CD4-positive, CD25-positive, alpha-beta regulatory T cell (primary cell): Measurements from ENCODE around the gene NEDD8. TPM values are rescaled to one million over a fixed set of nuclear protein-coding genes. Genes with fewer than 3 reads are reported as not detected.

Experiments
- ATAC-seq, 2 donors: fragments of 150-1000 bp; cut with Tn5 transposase; one replicate each; pipeline ENCODE4 v1.10.0; 2021; ENCODE audit warnings: low read depth in 2 of 2, moderate number of reproducible peaks in 2 of 2, moderate library complexity in 1 of 2
- DNase-seq, 3 donors: peaks; one replicate each; pipeline versions ENCODE4 v3.0.0 to v3.0.0-alpha.2; 2012 to 2022; ENCODE audit warnings: mixed read lengths in 1 of 3
- H3K27ac ChIP-seq: one replicate; pipeline ENCODE4 v1.7.0; 2013; ENCODE audit warnings: mild to moderate bottlenecking, low read length; ENCODE audit not compliant: insufficient read depth, poor library complexity, severe bottlenecking
- H3K27me3 ChIP-seq: one replicate; pipeline ENCODE4 v1.7.0; 2013; ENCODE audit warnings: low read length; ENCODE audit not compliant: control insufficient read depth, insufficient read depth
- H3K36me3 ChIP-seq: one replicate; pipeline ENCODE4 v1.7.0; 2013; ENCODE audit warnings: mild to moderate bottlenecking, low read length, moderate library complexity; ENCODE audit not compliant: control insufficient read depth, insufficient read depth
- H3K4me1 ChIP-seq: 2 replicates; pipeline ENCODE4 v1.7.0; 2013; ENCODE audit warnings: mild to moderate bottlenecking, low read length; ENCODE audit not compliant: insufficient read depth, control insufficient read depth, poor library complexity, severe bottlenecking
- H3K4me3 ChIP-seq: one replicate; pipeline ENCODE4 v1.7.0; 2013; ENCODE audit warnings: low read depth, mild to moderate bottlenecking, low read length, moderate library complexity
- H3K9me3 ChIP-seq, 2 experiments: 1 replicate in 1 of 2; 2 replicates in 1 of 2; pipeline ENCODE4 v1.7.0; 2013; ENCODE audit warnings: low read length in 2 of 2, mild to moderate bottlenecking in 1 of 2, moderate library complexity in 1 of 2; ENCODE audit not compliant: control insufficient read depth in 2 of 2
- H3K27ac Mint-ChIP-seq, 3 donors: one replicate each; pipeline ENCODE4 v1.8.0; 2020 to 2022; ENCODE audit warnings: mild to moderate bottlenecking in 3 of 3, mixed read lengths in 3 of 3, moderate library complexity in 2 of 3
- H3K27me3 Mint-ChIP-seq: one replicate; pipeline ENCODE4 v1.8.0; 2022; ENCODE audit warnings: mild to moderate bottlenecking, mixed read lengths
- H3K36me3 Mint-ChIP-seq: one replicate; pipeline ENCODE4 v1.8.0; 2020; ENCODE audit warnings: mixed read lengths
- H3K4me1 Mint-ChIP-seq, 4 donors: one replicate each; pipeline ENCODE4 v1.8.0; 2020 to 2022; ENCODE audit warnings: mixed read lengths in 4 of 4, mild to moderate bottlenecking in 1 of 4
- H3K4me3 Mint-ChIP-seq, 4 donors: one replicate each; pipeline ENCODE4 v1.8.0; 2020 to 2022; ENCODE audit warnings: mild to moderate bottlenecking in 4 of 4, mixed read lengths in 4 of 4, moderate library complexity in 3 of 4
- H3K9me3 Mint-ChIP-seq, 7 donors: one replicate each; pipeline ENCODE4 v1.8.0; 2020 to 2022; ENCODE audit warnings: mixed read lengths in 7 of 7, mild to moderate bottlenecking in 3 of 7, moderate library complexity in 2 of 7
- polyA plus RNA-seq, 4 donors: library from polyadenylated mRNA; unstranded; fragments of 300-500 nt; fragmentation: Illumina TruSeq; gene quantifications; one replicate each; pipeline ENCODE4 v1.2.3, GENCODE V29; 2021
- total RNA-seq: library from RNA; stranded (reverse); gene quantifications from one replicate; pipeline ENCODE4 v1.2.3, GENCODE V29; 2022

The NEDD8 gene
- total and polyA plus RNA-seq, 5 donors from 2014 or later = 89.1 to 440 (median 345) TPM

DNA sequence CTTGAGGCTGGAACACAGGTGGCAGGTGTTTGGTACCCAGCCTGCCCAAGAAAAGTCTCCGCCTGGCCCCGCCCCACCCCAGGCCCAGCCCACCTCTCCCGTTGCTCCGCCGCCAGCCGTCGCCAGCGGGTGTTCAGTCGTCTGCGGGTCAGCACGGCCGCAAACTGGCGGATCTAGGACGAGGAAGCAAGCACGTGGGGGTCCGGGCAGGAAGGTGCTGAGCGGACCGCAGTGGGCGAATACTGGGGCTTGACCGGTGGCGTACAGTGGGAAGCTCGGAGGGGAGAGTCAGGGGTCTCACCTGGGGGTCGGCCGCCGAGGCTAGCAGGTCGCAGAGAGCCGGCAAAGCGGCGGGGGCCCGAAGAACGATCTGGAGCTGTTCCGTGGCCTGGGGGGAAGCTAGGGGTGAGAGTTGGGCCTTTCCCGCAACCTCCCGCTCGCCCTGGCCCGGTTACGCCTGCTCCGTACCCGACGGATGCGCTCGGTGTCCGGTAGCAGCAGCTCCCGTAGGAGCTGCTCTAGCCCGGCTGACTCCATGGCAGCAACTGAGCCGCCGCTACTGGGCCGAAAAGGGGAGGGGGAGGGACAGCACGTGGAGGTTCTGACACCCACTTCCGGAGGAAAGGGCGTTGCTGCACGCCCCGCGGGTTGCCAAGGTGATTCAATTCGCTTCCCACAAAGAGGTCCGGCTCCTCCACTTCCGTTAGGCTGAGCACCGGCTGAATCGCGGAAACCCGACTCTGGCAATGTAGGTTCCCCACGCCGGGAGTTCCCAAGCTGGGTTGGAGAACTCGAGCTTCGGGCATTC, 43.7 kb downstream of the NEDD8 start, which contains the start of gene IPO4:
Gene IPO4, minus strand, starts transcription at position 566 of the 808 bp plus-strand sequence. Its CDS starts 29 bp downstream, at position 537.
- peaks cover 22 to 48% (median 26%) of the 10 kb centered on the region in 4 donors for H3K4me1 Mint-ChIP-seq
- no peaks in the 10 kb centered on the region for H3K9me3 Mint-ChIP-seq
- ATAC-seq (peak; percentile 90 to 94), DNase-seq (peak; percentile 94 to 98 (median 94))
- H3K9me3 ChIP-seq = no peaks in the 10 kb centered on the region
- peak within 1 kb of the TSS; percentile 61 for H3K4me3 ChIP-seq
- peak within 1 kb of the TSS; percentile 79 for H3K27ac ChIP-seq
- H3K27ac Mint-ChIP-seq = peak within 1 kb of the TSS; percentile 88 to 95 (median 92)
- peaks cover 38% of the 10 kb centered on the region for H3K36me3 ChIP-seq
- H3K4me1 ChIP-seq = peaks cover 18% of the 10 kb centered on the region
- H3K36me3 Mint-ChIP-seq = peaks cover 9% of the 10 kb centered on the region
- no peaks in the 10 kb centered on the region for H3K27me3 ChIP-seq
- H3K27me3 Mint-ChIP-seq = peaks cover 5% of the 10 kb centered on the region
- peak within 1 kb of the TSS; percentile 90 to 98 (median 94) for H3K4me3 Mint-ChIP-seq

DNA sequence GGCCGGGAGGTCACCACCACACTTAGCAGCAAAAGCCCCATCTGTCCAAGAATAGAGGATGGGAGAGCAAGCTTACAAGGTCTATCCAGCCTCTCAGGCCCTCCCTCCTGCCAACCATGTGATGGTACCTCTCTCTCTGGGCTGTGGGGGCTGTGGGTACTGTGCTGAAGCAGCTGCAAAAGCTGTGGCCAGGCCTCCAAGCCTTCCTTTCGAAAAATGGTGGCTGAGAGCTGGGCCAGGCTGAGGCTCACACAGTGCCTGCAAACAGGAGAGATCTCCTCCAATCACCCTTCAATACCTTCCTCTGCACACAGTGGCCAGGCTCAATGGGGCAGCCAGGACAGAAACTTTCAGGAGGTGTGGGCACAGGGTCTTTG, 44.6 kb downstream of the NEDD8 start:
- H3K4me1 ChIP-seq = peaks cover 18% of the 10 kb centered on the region
- H3K4me1 Mint-ChIP-seq = peaks cover 21 to 42% (median 24%) of the 10 kb centered on the region in 4 donors
- DNase-seq (no peak), ATAC-seq (no peak)
- peaks cover 5% of the 10 kb centered on the region for H3K27me3 Mint-ChIP-seq
- H3K27ac ChIP-seq = peak overlapping the region; percentile 79
- H3K36me3 Mint-ChIP-seq = peaks cover 5% of the 10 kb centered on the region
- H3K27me3 ChIP-seq = no peaks in the 10 kb centered on the region
- no peaks in the 10 kb centered on the region for H3K9me3 Mint-ChIP-seq
- peak overlapping the region in 2 of 3 donors; percentile 92 to 95 for H3K27ac Mint-ChIP-seq
- peak overlapping the region; percentile 90 to 98 (median 94) for H3K4me3 Mint-ChIP-seq
- peaks cover 35% of the 10 kb centered on the region for H3K36me3 ChIP-seq
- no peaks in the 10 kb centered on the region for H3K9me3 ChIP-seq
- peak overlapping the region; percentile 61 for H3K4me3 ChIP-seq

DNA sequence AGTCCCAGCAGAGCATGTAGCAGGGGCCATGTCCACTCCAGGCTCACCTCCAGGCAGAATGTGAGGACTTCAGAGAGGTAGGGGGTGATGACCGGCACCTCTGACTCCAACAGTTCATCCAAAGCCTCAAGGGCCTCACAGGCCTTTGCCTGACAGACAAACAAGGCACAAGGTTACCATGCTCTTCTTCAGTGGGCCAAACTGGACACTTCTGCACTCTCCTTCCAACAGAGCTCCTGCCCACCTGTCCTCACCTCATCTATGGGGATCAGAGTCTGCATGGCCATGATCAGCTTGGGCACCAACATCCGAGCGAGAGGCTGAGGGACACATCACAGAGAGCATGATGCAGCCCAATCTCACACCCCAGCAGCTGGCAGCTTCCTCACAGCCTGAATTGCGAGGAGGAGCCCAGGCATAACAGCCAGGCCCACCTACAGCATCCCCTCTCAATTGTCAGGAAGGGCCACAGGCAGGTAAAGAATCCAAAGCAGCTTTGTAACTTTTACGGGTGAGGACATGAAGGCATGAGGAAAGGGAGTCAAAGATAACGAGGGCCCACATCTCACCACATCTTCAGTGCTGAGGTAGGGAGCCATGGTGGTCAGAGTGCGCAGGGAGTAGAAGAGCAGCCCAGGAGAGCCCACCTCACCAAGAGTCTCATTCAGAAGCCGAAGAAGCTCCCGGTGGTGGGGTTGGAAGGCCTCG, 45.2 kb downstream of the NEDD8 start:
- no peaks in the 10 kb centered on the region for H3K9me3 ChIP-seq
- Mint-ChIP-seq H3K27ac (peak overlapping the region; percentile 28 to 92 (median 64)), H3K4me3 (peak overlapping the region in 3 of 4 donors; percentile 90 to 95 (median 92)), H3K36me3 (peaks cover 4% of the 10 kb centered on the region), H3K9me3 (no peaks in the 10 kb centered on the region), H3K27me3 (peaks cover 5% of the 10 kb centered on the region), H3K4me1 (peaks cover 16 to 38% (median 26%) of the 10 kb centered on the region in 4 donors)
- H3K4me3 ChIP-seq = peak overlapping the region; percentile 11
- H3K27me3 ChIP-seq = no peaks in the 10 kb centered on the region
- H3K27ac ChIP-seq = no peak overlapping the region
- H3K36me3 ChIP-seq = peaks cover 30% of the 10 kb centered on the region
- peaks cover 18% of the 10 kb centered on the region for H3K4me1 ChIP-seq
- ATAC-seq (no peak), DNase-seq (no peak)

DNA sequence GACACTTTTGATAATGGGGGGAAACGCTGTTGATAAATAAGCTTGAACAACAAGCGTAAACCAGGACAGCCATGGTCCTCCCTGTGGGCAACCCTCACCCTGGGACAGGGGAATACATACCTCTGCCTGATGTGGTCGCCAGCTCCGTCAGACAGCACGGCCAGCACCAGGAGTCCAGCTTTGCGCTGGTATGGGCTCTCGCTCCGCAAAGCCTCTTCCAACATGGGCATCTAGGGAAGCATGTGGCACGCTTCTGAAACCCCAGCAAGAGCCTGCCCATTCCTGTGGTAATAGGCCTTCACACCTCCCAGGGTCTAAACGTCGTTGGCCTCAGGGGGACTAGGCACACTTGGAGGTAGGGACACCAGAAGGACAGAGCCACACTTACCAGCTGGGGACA, 46.4 kb downstream of the NEDD8 start:
- Mint-ChIP-seq H3K4me3 (peak overlapping the region in 1 of 4 donors; percentile 83), H3K4me1 (peaks cover 11 to 32% (median 20%) of the 10 kb centered on the region in 4 donors), H3K9me3 (no peaks in the 10 kb centered on the region), H3K27me3 (peaks cover 5% of the 10 kb centered on the region), H3K27ac (peak overlapping the region in 1 of 3 donors; percentile 15), H3K36me3 (peaks cover 8% of the 10 kb centered on the region)
- Histone ChIP-seq H3K4me1 (peaks cover 18% of the 10 kb centered on the region), H3K9me3 (no peaks in the 10 kb centered on the region), H3K27me3 (no peaks in the 10 kb centered on the region), H3K27ac (no peak overlapping the region), H3K4me3 (no peak overlapping the region), H3K36me3 (peaks cover 34% of the 10 kb centered on the region)
- DNase-seq (no peak), ATAC-seq (no peak)

DNA sequence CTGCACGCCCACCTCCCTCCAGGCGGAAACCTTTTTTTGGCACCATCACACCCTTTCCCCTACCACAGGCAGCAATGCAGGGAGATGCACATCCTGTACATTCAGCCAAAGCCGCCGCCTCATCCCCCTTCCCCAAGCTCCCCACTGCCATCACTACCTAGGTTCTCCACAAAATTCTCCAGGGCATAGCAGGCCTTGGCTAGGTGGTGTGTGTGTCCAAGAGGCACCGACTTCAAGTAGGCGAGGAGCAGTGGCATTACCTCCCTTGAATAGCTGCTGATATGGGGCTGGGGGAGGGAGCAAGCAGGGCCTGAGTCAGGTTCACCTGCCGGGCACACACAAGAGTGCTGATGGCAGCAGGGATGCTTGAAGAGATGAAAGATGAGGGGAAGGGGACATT, 47.1 kb downstream of the NEDD8 start:
- peaks cover 18% of the 10 kb centered on the region for H3K4me1 ChIP-seq
- no peak overlapping the region for H3K27ac ChIP-seq
- no peaks in the 10 kb centered on the region for H3K27me3 ChIP-seq
- H3K4me1 Mint-ChIP-seq = peaks cover 11 to 32% (median 19%) of the 10 kb centered on the region in 4 donors
- H3K27ac Mint-ChIP-seq = peak overlapping the region in 1 of 3 donors; percentile 69
- peak overlapping the region in 1 of 4 donors; percentile 15 for H3K4me3 Mint-ChIP-seq
- H3K36me3 ChIP-seq = peaks cover 38% of the 10 kb centered on the region
- peaks cover 5% of the 10 kb centered on the region for H3K27me3 Mint-ChIP-seq
- H3K36me3 Mint-ChIP-seq = peaks cover 10% of the 10 kb centered on the region
- no peaks in the 10 kb centered on the region for H3K9me3 Mint-ChIP-seq
- DNase-seq = no peak
- no peak overlapping the region for H3K4me3 ChIP-seq
- no peak for ATAC-seq
- H3K9me3 ChIP-seq = no peaks in the 10 kb centered on the region

DNA sequence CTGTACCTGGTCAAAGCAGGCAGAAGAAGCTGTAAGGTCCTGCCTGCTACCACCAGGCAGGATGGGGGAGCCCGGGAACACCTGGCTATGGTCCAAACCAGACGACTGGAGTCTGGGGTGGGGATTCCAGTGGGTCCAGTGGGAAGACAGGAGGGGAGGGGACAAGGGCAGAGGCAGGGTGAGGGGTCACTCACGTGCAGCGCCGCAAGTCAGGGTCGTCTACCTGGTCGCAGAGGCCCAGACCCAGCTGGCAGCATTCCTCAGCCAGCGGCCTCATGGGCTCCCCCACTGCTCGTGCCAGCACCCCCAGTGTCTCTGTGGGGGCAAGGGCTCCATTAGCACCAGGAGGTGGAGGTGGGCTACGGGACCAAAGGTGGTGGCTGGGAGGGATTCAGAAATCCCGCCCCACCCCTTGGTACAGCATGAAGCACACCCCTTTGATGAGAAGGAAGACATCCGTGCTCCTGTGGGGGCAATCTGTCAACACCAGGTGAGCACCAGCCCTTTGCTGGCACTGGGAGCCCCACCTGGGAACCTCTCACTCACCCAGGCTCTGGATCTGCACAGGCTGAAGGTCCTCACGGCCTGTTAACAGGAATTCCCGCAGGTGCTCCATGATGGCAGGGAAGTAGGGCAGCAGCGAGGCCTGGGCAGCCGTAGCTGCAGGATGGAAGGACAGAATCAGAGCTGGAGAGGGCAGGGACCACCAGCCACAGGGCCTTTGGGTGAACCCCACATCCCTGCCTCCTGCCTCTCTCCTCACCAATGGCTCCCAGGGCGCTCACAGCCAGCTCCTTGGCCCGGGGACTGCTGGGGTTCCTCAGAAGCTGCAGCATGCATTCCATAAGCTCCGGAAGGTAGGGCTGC, 47.8 kb downstream of the NEDD8 start:
- Histone ChIP-seq H3K9me3 (no peaks in the 10 kb centered on the region), H3K36me3 (peaks cover 44% of the 10 kb centered on the region), H3K27ac (no peak overlapping the region), H3K4me1 (peaks cover 18% of the 10 kb centered on the region), H3K27me3 (no peaks in the 10 kb centered on the region), H3K4me3 (no peak overlapping the region)
- no peak for DNase-seq
- Mint-ChIP-seq H3K27ac (no peak overlapping the region), H3K4me3 (no peak overlapping the region), H3K4me1 (peaks cover 9 to 29% (median 17%) of the 10 kb centered on the region in 4 donors), H3K27me3 (peaks cover 5% of the 10 kb centered on the region), H3K9me3 (no peaks in the 10 kb centered on the region), H3K36me3 (peaks cover 13% of the 10 kb centered on the region)
- no peak for ATAC-seq

DNA sequence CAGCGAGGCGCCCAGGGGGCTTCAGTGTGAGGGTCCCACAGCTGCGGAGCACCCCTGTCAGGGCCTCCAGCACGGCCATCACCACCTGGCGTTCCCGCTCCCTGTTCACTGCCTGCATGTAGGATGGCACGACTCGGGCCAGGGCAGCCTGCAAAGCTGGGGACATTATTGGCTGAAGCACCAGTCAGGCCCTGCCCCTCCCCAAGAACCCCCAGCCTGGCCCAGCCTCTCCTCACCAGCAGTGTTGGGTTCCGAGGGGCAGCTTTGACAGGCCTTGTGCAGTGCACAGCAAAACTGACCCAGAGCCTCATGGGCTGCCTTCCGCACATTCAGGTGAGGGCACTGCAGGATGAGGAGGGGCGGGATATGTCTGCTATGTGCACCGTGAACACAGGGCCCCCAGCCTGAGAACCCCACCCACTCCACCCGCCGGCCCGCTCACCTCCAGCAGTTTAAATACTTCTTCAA, 49.1 kb downstream of the NEDD8 start:
- Mint-ChIP-seq H3K27ac (no peak overlapping the region), H3K4me3 (no peak overlapping the region)
- H3K4me3 ChIP-seq = no peak overlapping the region

More for the DNA sequence above, 49.1 kb downstream of the NEDD8 start:
- Histone ChIP-seq H3K27me3 (no peaks in the 10 kb centered on the region), H3K27ac (no peak overlapping the region), H3K9me3 (no peaks in the 10 kb centered on the region), H3K36me3 (peaks cover 55% of the 10 kb centered on the region), H3K4me1 (peaks cover 11% of the 10 kb centered on the region)
- DNase-seq = no peak
- H3K9me3 Mint-ChIP-seq = no peaks in the 10 kb centered on the region
- ATAC-seq = no peak
- H3K4me1 Mint-ChIP-seq = peaks cover 0 to 20% (median 9%) of the 10 kb centered on the region in 4 donors
- peaks cover 4% of the 10 kb centered on the region for H3K27me3 Mint-ChIP-seq
- peaks cover 13% of the 10 kb centered on the region for H3K36me3 Mint-ChIP-seq
